Mucosa of descending colon (tissue), 3 donors: Measurements from ENCODE around the gene VAPB. TPM values are rescaled to one million over a fixed set of nuclear protein-coding genes. Genes with fewer than 3 reads are reported as not detected.
A peak's percentile ranks its signal among the peaks of the same experiment; 100 is the strongest.

Experiments used
- ATAC-seq: fragments of 200-7000 bp; cut with Tn5 transposase; one replicate; pipeline ENCODE4 v1.9.1; 2020; ENCODE audit warnings: mild to moderate bottlenecking, moderate library complexity
- DNase-seq, 3 donors: peaks; one replicate each; pipeline ENCODE4 v3.0.0-alpha.2; 2020
- H3K36me3 ChIP-seq: fragments of 200-600 bp; one replicate; pipeline ENCODE4 v1.8.0; 2021; ENCODE audit warnings: low read depth, mild to moderate bottlenecking
- H3K4me1 ChIP-seq: fragments of 200-600 bp; one replicate; pipeline ENCODE4 v1.8.0; 2021; ENCODE audit warnings: low read depth, mild to moderate bottlenecking
- H3K4me3 ChIP-seq: fragments of 200-600 bp; one replicate; pipeline ENCODE4 v1.8.0; 2021; ENCODE audit warnings: mild to moderate bottlenecking
- H3K9me3 ChIP-seq: fragments of 200-600 bp; one replicate; pipeline ENCODE4 v1.8.0; 2021; ENCODE audit warnings: mild to moderate bottlenecking
- intact Hi-C, 2 donors: fragments of 100-400 bp; cut with DNase I in 1 of 2; cut with micrococcal nuclease in 1 of 2; formaldehyde crosslinking; loops; one replicate each; pipeline versions ENCODE4 v1.11.0 to v1.11.1; 2022; cut with DNase I, micrococcal nuclease
- long read RNA-seq, 2 donors: library from polyadenylated mRNA; unstranded; transcript quantifications; one replicate each; pipeline ENCODE4 v2.0.0, GENCODE V29; 2019 to 2021
- total RNA-seq, 3 donors: library from RNA; stranded (reverse); fragmentation: NEBNext Ultra II Directional in 2 of 3; extraction: Animal tissue kit (Norgen Biotek cat#: 25700) in 2 of 3; gene quantifications; one replicate each; pipeline versions ENCODE4 v1.2.1 to v1.2.4, GENCODE V29; 2021 to 2023
- TF ChIP-seq, protein P1 (sequence below): fragments of 200-600 bp; IDR thresholded peaks from one replicate; pipeline ENCODE4 v1.8.0; 2022; ENCODE audit warnings: antibody characterized with exemption, mild to moderate bottlenecking
- donor health status: DM: no; HTN: no; CAD: no; lungs with moderate emphysema.
- donor health status: DM: no; HTN: no; CAD: no.
- donor health status: DM: no; HTN: yes; CAD: no.

Gene VAPB, protein sequence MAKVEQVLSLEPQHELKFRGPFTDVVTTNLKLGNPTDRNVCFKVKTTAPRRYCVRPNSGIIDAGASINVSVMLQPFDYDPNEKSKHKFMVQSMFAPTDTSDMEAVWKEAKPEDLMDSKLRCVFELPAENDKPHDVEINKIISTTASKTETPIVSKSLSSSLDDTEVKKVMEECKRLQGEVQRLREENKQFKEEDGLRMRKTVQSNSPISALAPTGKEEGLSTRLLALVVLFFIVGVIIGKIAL
- total RNA-seq: 10 to 100 TPM; 52.5 to 74.6 (median 58.8) TPM
- long read RNA-seq, donor 1, full-length matches to known transcripts: 113 of 125 reads
- long read RNA-seq, donor 1, partial matches to known transcripts: 2 of 125 reads
- long read RNA-seq, donor 1, other reads (novel, unspliced or antisense): 10 of 125 reads
- long read RNA-seq, donor 2, full-length matches to known transcripts: 26 of 29 reads
- long read RNA-seq, donor 2, partial matches to known transcripts: 1 of 29 reads
- long read RNA-seq, donor 2, other reads (novel, unspliced or antisense): 2 of 29 reads

DNA sequence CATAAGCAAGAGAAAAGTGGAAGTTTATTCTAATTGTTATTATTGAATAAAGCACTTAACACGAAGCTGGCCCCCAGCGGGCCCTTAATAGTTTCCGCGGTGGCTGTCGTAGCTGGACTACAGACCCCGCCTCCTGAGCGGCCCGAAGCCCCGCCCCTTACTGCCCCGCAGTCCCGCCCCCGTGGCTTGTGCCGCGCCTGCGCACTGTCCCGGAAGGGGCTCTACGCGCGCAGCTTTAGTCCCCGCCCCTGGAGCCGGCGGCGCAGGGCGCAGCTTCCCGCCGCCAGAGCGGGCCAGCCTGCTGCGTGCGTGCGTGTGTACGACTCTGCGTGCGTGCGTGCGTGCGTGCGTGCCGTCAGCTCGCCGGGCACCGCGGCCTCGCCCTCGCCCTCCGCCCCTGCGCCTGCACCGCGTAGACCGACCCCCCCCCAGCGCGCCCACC lies at the start of gene VAPB:
Gene VAPB (plus strand): TSS at position 348 of the 442 bp plus-strand sequence. CDS start 231 bp downstream, outside the sequence.
- H3K9me3 ChIP-seq: no peaks in the 10 kb centered on the region
- intact Hi-C loops: no loop called here
- H3K4me3 ChIP-seq: peak within 1 kb of the TSS; percentile 59
- peak; percentile 96 to 99 (median 97) for DNase-seq
- TF ChIP-seq, protein P1, sequence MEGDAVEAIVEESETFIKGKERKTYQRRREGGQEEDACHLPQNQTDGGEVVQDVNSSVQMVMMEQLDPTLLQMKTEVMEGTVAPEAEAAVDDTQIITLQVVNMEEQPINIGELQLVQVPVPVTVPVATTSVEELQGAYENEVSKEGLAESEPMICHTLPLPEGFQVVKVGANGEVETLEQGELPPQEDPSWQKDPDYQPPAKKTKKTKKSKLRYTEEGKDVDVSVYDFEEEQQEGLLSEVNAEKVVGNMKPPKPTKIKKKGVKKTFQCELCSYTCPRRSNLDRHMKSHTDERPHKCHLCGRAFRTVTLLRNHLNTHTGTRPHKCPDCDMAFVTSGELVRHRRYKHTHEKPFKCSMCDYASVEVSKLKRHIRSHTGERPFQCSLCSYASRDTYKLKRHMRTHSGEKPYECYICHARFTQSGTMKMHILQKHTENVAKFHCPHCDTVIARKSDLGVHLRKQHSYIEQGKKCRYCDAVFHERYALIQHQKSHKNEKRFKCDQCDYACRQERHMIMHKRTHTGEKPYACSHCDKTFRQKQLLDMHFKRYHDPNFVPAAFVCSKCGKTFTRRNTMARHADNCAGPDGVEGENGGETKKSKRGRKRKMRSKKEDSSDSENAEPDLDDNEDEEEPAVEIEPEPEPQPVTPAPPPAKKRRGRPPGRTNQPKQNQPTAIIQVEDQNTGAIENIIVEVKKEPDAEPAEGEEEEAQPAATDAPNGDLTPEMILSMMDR: no peak
- peaks cover 22% of the 10 kb centered on the region for H3K4me1 ChIP-seq
- no peaks in the 10 kb centered on the region for H3K36me3 ChIP-seq
- peak; percentile 99 for ATAC-seq

DNA sequence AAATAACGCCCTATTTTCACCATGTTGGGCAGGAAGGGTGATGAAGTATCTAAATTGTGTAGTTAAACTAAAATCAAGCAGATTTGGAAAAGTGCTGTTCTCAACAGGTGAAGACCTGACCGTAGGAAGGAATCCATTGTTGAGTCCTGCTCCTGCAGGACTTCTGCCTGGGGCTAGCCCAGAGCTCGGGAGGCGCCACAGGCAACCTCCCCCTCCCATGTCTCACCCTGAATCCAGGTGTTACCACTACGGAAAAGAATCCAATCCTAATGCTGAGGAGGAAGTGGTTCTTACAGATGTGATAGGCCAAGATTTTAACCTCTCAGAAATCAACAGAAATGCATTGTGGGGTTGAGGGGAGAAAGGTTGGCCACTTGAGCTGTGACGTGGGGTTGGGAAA lies 49.3 kb upstream of the VAPB start:
- H3K4me3 ChIP-seq: no peak overlapping the region
- TF ChIP-seq, protein P1: no peak
- ATAC-seq: no peak
- no peaks in the 10 kb centered on the region for H3K36me3 ChIP-seq
- H3K4me1 ChIP-seq: no peaks in the 10 kb centered on the region
- DNase-seq: no peak
- intact Hi-C loops: no loop called here
- no peaks in the 10 kb centered on the region for H3K9me3 ChIP-seq

DNA sequence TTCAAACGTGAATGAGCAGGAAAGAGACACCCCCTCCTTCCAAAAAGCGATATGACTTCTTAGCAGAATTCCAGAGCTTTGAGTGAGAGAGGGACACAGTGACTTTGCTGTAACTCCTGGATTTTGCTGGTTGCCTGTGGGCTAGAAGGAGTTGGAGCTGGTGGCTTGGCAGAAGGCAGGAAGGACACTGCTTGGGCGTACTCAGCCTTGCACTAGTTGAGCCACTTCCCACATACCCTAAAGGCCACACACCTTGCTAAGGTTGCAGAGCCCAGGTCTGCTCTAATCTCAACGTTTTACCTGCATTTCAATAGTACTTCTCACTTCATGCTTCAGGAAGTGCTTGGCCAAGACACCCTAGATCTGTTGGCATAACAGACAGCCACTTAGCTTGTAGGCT lies 48.9 kb upstream of the VAPB start:
- Histone ChIP-seq H3K4me3 (no peak overlapping the region), H3K4me1 (no peaks in the 10 kb centered on the region), H3K9me3 (no peaks in the 10 kb centered on the region), H3K36me3 (no peaks in the 10 kb centered on the region)
- DNase-seq (no peak), ATAC-seq (no peak)
- TF ChIP-seq, protein P1: no peak
- intact Hi-C loops: no loop called here

DNA sequence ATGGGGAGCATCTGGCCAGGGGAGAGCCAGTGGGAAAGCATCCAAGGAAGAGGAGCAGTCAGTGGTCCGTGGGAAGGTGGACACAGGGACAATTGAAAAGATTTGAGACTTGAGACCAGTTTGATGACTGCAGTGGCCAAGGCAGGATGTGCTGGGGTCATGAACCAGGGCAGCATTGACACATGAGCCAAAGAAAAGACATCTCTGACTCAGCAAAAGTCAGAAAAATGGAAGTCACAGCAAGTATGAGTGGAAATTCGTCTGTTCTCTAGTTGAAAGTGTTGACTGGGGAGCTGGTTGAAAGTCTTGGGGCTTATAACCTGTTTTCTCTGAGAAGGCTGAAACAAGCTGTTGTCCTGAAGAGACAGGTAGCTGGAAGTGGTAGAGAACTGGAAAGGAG lies 48.2 kb upstream of the VAPB start:
- H3K36me3 ChIP-seq: no peaks in the 10 kb centered on the region
- no peak for ATAC-seq
- no peak for DNase-seq
- intact Hi-C loops: no loop called here
- H3K9me3 ChIP-seq: no peaks in the 10 kb centered on the region
- no peaks in the 10 kb centered on the region for H3K4me1 ChIP-seq
- TF ChIP-seq, protein P1: no peak
- no peak overlapping the region for H3K4me3 ChIP-seq

DNA sequence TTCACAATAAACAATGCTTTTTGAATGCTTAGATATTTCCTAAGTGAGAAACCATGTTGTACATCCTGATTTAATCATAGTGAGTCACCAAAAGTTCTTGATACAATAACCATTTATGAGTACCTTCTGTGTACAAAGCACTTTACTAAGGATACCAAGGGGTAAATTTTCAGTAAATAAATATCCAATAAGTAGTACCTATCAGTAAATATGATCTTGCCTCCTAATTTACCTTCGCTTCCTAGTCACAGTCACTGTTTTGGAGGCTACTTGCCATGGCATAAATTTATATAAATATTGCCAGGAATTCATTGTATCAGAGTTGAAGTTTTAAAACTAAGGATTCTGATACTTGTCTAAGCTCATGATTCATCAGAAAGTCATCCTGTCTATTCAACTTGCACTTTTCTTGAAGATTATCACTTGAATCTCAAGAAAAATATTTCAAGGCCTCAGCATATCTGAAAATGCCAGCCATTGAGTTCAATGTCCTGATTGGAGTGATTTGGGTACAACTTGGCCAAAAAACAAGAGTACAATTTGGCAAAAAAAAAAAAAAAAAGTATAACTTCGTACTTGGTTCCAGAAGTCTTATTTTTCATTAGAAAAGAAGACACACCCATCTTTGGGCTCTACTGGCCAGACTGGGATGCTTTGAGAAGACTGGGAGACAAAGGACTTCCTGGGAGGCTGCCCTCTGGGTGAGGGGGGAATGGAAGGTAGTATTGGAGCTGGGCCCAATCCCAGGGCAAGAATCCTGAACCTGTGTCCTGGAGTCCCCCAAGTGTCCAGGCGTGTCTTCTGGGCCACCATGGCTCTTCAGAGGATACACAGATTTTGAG lies 46.7 kb upstream of the VAPB start:
- TF ChIP-seq, protein P1: no peak
- Histone ChIP-seq H3K4me1 (no peaks in the 10 kb centered on the region), H3K9me3 (no peaks in the 10 kb centered on the region), H3K4me3 (no peak overlapping the region), H3K36me3 (no peaks in the 10 kb centered on the region)
- no peak for DNase-seq
- intact Hi-C loops: no loop called here
- ATAC-seq: no peak
